Sigmoid colon (tissue), 7 donors: Measurements from ENCODE around the gene ATP12A. TPM values are rescaled to one million over a fixed set of nuclear protein-coding genes. Genes with fewer than 3 reads are reported as not detected.

Source experiments
- DNase-seq: peaks from one replicate; pipeline ENCODE4 v3.0.0-alpha.2; 2019
- H3K27ac ChIP-seq, 4 donors: fragments of 200-600 bp; sonication (generic); one replicate each; pipeline ENCODE4 v1.5.1; 2016 to 2019; ENCODE audit warnings: mild to moderate bottlenecking in 1 of 4
- H3K27me3 ChIP-seq, 3 donors: fragments of 200-600 bp; sonication (generic); one replicate each; pipeline ENCODE4 v1.5.1; 2019; ENCODE audit warnings: mild to moderate bottlenecking in 1 of 3
- H3K36me3 ChIP-seq, 4 donors: fragments of 200-600 bp; sonication (generic); one replicate each; pipeline ENCODE4 v1.5.1; 2016 to 2019
- H3K4me1 ChIP-seq, 4 donors: fragments of 200-600 bp; sonication (generic); one replicate each; pipeline ENCODE4 v1.5.1; 2017 to 2019
- H3K4me3 ChIP-seq, 4 donors: fragments of 200-600 bp; sonication (generic); one replicate each; pipeline ENCODE4 v1.5.1; 2017 to 2019; ENCODE audit warnings: mild to moderate bottlenecking in 2 of 4, moderate library complexity in 1 of 4
- H3K9me3 ChIP-seq, 4 donors: fragments of 200-600 bp in 3 of 4; sonication (generic) in 3 of 4; one replicate each; pipeline versions ENCODE4 v1.5.1 to v1.6.1; 2013 to 2019
- EP300 ChIP-seq, 4 donors: sonication (generic); formaldehyde crosslinking; IDR thresholded peaks; one replicate each; pipeline ENCODE4 v1.6.1; 2017; ENCODE audit warnings: antibody characterized with exemption in 4 of 4
- POLR2A ChIP-seq, 2 donors: fragments of 450-650 bp; IDR thresholded peaks; one replicate each; pipeline ENCODE4 v1.6.1; 2016; ENCODE audit warnings: antibody characterized with exemption in 2 of 2, mild to moderate bottlenecking in 2 of 2, moderate library complexity in 2 of 2
- POLR2AphosphoS5 ChIP-seq, 4 donors: sonication (generic); formaldehyde crosslinking; IDR thresholded peaks; one replicate each; pipeline ENCODE4 v1.6.1; 2017; ENCODE audit warnings: antibody characterized with exemption in 4 of 4
- WGBS, 2 donors: extraction: QIAGEN DNeasy Blood & Tissue Kit; methylation state at CpG; one replicate each; pipeline ENCODE4 v1.1.7; 2013; 5-methylcytosine and 5-hydroxymethylcytosine counted together
- intact Hi-C: fragments of 100-400 bp; cut with DNase I; formaldehyde crosslinking; loops from one replicate; pipeline ENCODE4 v1.15.1; 2023
- polyA plus RNA-seq, 3 donors: library from polyadenylated mRNA; stranded (reverse); fragments of 200-250 nt; gene quantifications; one replicate each; pipeline ENCODE4 v1.2.3, GENCODE V29; 2013
- total RNA-seq, 4 donors: library from RNA; depleted of rRNA; stranded (reverse); fragments of >200 nt; gene quantifications; one replicate each; pipeline ENCODE4 v1.1.0, GENCODE V29; 2016
- TF ChIP-seq, protein P1 (sequence below), 4 experiments: fragments of 450-650 bp in 3 of 4; fragments of 200-600 bp in 1 of 4; IDR thresholded peaks; one replicate each; pipeline ENCODE4 v1.5.1; 2016 to 2019; ENCODE audit warnings: antibody characterized with exemption in 4 of 4, mild to moderate bottlenecking in 3 of 4, moderate library complexity in 2 of 4
- donor health status: healthy with polysubstance abuse.
- donor health status: Bipolar disorder and iron deficiency.
- donor health status: healthy.

The ATP12A gene
- total and polyA plus RNA-seq, 7 donors = not detected

DNA sequence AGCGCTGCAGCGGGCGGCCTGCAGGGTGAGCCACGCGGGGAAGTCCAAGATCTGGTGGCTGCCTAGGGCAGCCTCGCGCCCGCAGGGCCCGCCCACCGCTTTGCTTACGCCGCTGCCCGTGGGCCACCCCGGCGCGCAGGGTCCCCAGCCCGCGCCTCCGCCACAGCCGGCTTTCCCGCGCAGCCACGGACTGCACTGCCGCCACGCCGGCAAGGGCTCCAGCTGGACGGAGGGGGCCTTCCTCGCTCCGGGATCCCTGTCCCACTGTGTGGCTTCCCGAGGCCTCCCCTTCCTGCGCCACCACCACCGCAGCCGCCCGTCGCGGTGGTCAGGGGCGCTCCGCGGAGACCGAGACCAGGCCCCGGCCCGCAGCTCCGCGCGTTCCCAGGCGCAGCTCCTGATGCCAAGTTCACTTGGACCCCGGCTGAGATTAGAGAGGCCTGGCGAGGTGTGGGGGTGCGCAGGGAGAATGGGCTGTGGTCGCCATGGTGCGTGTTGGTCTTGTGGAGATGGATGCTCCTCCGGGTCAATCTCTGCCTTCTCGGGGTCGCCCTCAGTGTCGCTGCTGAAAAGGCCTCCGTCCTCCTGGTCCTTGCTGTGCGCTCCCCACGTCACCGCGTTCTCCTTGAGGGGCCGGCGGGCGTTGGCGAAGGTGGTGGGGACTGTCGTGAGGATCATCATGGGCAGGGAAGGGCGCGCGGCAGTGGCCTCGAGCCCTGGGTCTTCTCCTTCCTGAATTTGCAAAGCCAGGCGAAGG is 65.8 kb downstream of the ATP12A start:
- Histone ChIP-seq H3K4me3 (no peak overlapping the region), H3K27me3 (peaks cover 11 to 49% (median 16%) of the 10 kb centered on the region in 3 donors)
- intact Hi-C loops = no loop called here

DNA sequence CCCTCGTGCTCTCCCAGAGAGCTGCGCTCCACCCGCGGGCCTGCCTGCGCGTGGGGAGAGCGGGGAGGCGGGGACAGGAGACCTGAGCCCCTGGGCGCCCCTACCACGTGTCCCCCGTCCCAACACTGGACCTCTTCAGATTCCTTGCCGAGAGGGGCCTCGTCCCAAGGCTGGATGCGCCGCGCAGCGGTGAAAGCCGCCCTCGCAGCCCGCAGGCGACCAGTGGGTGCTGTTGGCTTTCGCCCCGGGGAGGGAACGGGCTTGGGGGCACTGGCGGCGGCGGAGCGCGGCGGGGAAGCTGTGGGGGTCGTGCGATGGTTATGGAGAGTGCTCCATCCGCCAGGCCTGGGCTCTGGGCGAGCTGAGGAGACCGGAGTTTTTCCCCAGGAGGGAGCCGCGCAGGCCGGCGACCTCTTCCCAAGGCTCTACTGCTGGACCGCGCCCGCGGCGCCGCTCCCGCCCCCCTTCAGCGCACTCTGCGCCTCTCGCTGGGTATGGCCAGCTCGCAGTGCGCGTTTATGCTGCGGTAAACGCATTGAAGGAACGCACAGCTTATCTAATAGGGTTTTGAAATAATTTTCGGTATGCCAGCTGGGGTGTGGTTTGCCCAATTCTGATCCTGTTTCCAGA is 66.5 kb downstream of the ATP12A start:
- Histone ChIP-seq H3K36me3 (no peaks in the 10 kb centered on the region), H3K9me3 (no peaks in the 10 kb centered on the region), H3K27ac (no peak overlapping the region), H3K27me3 (peaks cover 11 to 49% (median 16%) of the 10 kb centered on the region in 3 donors), H3K4me1 (peaks cover 0 to 23% (median 11%) of the 10 kb centered on the region in 4 donors), H3K4me3 (no peak overlapping the region)
- WGBS, 2 donors = 1 to 4% methylated on average over 56 of the region's 56 CpGs
- TF ChIP-seq EP300 (IDR thresholded peaks at IDR 0.05) (no peak), POLR2AphosphoS5 (IDR thresholded peaks at IDR 0.05) (no peak), POLR2A (IDR thresholded peaks at IDR 0.05) (no peak)
- TF ChIP-seq, protein P1, sequence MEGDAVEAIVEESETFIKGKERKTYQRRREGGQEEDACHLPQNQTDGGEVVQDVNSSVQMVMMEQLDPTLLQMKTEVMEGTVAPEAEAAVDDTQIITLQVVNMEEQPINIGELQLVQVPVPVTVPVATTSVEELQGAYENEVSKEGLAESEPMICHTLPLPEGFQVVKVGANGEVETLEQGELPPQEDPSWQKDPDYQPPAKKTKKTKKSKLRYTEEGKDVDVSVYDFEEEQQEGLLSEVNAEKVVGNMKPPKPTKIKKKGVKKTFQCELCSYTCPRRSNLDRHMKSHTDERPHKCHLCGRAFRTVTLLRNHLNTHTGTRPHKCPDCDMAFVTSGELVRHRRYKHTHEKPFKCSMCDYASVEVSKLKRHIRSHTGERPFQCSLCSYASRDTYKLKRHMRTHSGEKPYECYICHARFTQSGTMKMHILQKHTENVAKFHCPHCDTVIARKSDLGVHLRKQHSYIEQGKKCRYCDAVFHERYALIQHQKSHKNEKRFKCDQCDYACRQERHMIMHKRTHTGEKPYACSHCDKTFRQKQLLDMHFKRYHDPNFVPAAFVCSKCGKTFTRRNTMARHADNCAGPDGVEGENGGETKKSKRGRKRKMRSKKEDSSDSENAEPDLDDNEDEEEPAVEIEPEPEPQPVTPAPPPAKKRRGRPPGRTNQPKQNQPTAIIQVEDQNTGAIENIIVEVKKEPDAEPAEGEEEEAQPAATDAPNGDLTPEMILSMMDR (IDR thresholded peaks at IDR 0.05) = no peak
- no peak for DNase-seq
- intact Hi-C loops = no loop called here

More for the DNA sequence above, 65.8 kb downstream of the ATP12A start:
- no peak for TF ChIP-seq POLR2A (IDR thresholded peaks at IDR 0.05)
- TF ChIP-seq, protein P1 (IDR thresholded peaks at IDR 0.05) = no peak
- TF ChIP-seq EP300 (IDR thresholded peaks at IDR 0.05) = no peak
- no peak for TF ChIP-seq POLR2AphosphoS5 (IDR thresholded peaks at IDR 0.05)
- Histone ChIP-seq H3K27ac (no peak overlapping the region), H3K9me3 (no peaks in the 10 kb centered on the region), H3K4me1 (peaks cover 0 to 23% (median 11%) of the 10 kb centered on the region in 4 donors), H3K36me3 (no peaks in the 10 kb centered on the region)
- 4 to 18% methylated on average over 70 of the region's 70 CpGs for WGBS, 2 donors
- DNase-seq = no peak

DNA sequence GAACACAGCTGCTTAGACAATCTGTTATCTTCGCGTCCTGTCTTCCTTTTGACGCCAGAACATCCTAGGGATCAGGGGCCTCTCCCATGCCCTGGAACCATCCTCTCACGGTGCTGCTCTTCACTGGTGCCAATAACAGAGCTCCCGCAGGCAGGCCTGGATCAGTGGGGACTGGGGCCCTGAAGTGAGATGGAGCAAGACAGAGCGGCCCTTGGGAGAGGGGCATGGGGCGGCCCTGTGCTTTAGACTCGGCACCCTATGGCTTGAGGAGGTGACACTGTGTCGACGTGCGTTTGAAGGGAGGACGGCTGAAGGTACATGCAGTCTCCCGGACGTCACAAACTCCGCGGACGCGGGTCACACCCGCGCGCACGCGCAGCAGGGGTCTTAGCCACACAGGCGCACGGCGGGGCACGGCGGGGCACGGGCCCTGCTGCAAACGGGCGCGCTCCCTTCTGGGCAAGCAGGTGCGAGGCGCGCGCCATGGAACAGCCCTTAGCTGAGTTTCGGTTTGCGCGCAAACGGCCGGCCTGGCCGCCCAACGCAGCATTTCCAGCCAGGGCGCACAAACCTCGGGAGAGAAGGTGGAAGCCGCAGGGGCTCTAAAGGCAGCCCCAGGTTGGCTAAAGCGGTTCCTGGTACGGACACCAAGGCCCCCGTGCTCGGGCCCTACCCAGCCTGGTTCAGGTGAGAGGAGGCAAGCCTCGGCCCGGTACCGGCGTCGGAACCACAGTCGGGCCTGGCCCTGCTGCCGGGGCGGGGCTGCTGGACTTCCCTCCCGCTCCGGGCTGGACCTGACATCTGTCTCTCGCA is 67.2 kb downstream of the ATP12A start:
- H3K9me3 ChIP-seq = no peaks in the 10 kb centered on the region
- peak overlapping the region in 2 of 4 donors; percentile 25 to 30 for H3K4me3 ChIP-seq
- TF ChIP-seq POLR2AphosphoS5 (IDR thresholded peaks at IDR 0.05) = no peak
- TF ChIP-seq EP300 (IDR thresholded peaks at IDR 0.05) = no peak
- TF ChIP-seq POLR2A (IDR thresholded peaks at IDR 0.05) = no peak
- TF ChIP-seq, protein P1 (IDR thresholded peaks at IDR 0.05) = no peak
- intact Hi-C loops = no loop called here
- no peak overlapping the region for H3K27ac ChIP-seq
- DNase-seq = peak; percentile 41
- 1% methylated on average over 61 of the region's 61 CpGs for WGBS, 2 donors
- H3K27me3 ChIP-seq = peaks cover 11 to 49% (median 16%) of the 10 kb centered on the region in 3 donors
- H3K4me1 ChIP-seq = peaks cover 0 to 23% (median 11%) of the 10 kb centered on the region in 4 donors
- H3K36me3 ChIP-seq = no peaks in the 10 kb centered on the region

DNA sequence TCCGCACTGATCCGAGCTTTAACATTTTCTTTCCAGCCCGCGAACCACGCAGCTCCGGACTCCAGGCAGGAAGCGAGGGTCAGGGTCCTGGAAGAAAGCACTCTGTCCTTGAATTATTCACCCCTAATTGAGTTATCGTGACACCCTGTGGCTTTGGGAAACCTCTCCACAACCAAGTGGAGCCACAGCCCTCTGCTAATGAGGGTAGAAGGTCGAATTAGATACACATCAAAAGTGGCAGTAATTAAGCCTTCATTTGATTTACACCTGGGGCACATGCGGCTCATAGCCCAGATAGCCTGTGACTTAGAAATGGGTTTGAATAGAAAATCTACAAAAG is 67.8 kb downstream of the ATP12A start:
- no peak for DNase-seq
- Histone ChIP-seq H3K36me3 (no peaks in the 10 kb centered on the region), H3K27me3 (peaks cover 11 to 49% (median 16%) of the 10 kb centered on the region in 3 donors), H3K4me1 (peaks cover 0 to 23% (median 11%) of the 10 kb centered on the region in 4 donors), H3K4me3 (no peak overlapping the region), H3K9me3 (no peaks in the 10 kb centered on the region), H3K27ac (no peak overlapping the region)
- intact Hi-C loops = no loop called here
- 6% methylated on average over 10 of the region's 10 CpGs for WGBS, 2 donors
- no peak for TF ChIP-seq POLR2A (IDR thresholded peaks at IDR 0.05)
- TF ChIP-seq POLR2AphosphoS5 (IDR thresholded peaks at IDR 0.05) = no peak
- TF ChIP-seq, protein P1 (IDR thresholded peaks at IDR 0.05) = no peak
- TF ChIP-seq EP300 (IDR thresholded peaks at IDR 0.05) = no peak
